GM18867 (cell line): Measurements from ENCODE around the gene MET.
"Not testable (repeated sequence)": the region's sequence is repeated elsewhere in the genome, so short reads cannot be mapped to it uniquely, and the experiment has no call there.

ENCODE experiments used
- ATAC-seq: cut with Tn5 transposase; IDR thresholded peaks from one replicate; pipeline ENCODE4 v1.9.1; 2021; ENCODE audit warnings: mild to moderate bottlenecking, moderate library complexity; ENCODE audit not compliant: unreplicated experiment

MET gene

DNA sequence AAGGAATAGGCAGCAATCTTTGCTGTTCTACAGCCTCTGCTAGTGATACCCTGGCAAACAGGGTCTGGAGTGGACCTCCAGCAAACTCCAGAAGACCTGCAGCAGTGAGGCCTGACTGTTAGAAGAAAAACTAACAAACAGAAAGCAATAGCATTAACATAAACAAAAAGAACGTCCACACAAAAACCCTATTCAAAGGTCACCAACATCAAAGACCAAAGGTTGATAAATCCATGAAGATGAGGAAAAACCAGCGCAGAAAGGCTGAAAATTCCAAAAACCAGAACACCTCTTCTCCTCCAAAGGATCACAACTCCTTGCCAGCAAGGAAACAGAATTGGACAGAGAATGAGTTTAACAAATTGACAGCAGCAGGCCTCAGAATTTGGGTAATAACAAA is 71.8 kb downstream of the MET start:
- not testable (repeated sequence) for ATAC-seq

DNA sequence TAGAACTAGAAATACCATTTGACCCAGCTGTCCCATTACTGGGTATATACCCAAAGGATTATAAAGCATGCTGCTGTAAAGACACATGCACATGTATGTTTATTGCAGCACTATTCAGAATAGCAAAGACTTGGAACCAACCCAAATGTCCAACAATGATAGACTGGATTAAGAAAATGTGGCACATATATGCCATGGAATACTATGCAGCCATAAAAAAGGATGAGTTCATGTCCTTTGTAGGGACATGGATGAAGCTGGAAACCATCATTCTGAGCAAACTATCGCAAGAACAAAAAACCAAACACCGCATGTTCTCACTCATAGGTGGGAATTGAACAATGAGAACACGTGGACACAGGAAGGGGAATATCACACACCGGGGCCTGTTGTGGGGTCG is 74.4 kb downstream of the MET start:
- ATAC-seq, result not testable (repeated sequence)

DNA sequence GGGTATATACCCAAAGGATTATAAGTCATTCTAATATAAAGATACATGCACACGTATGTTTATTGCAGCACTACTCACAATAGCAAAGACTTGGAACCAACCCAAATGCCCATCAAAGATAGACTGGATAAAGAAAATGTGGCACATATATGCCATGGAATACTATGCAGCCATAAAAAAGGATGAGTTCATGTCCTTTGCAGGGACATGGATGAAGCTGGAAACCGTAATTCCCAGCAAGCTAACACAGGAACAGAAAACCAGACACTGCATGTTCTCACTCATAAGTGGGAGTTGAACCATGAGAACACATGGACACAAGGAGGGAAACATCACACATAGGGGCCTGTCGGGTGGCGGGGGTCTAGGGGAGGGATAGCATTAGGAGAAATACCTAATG is 79.1 kb downstream of the MET start:
- ATAC-seq, result not testable (repeated sequence)

DNA sequence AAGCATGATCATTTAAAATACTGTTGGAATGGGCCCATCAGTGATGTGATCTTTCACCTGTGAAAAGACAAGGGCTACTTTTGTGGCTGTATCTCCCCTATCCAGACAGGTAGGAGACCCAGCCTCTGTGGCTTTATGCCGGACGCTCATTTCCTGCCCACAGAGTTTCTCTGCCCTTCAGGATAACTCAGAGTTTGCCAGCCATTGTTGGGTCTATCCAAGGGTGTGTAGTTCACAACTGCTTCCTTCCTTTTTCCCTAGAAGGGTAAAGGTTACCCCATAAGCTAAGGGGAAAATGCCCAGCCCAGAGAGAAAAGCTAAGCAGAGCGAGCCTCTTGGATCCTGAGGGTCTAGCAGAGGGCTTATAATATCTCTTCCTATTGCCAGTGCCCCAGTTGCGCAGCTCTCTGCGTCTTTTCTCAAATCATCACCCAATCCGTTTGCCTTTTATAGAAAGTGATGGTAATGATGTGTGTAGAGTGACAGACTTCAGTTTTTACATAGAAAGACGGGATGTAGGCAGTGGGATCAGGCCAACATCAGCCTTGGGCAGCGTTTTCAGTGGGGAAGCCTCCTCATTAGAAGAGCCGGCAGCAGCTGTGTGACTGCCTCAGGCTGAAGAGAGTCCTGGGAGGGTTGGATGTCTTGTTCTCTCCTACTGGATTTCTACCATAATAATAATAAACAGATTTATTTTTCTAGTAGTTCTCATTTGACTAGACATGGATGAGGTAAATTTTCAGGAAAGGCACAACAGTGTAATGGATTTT is 80.5 kb downstream of the MET start:
- no peak for ATAC-seq

DNA sequence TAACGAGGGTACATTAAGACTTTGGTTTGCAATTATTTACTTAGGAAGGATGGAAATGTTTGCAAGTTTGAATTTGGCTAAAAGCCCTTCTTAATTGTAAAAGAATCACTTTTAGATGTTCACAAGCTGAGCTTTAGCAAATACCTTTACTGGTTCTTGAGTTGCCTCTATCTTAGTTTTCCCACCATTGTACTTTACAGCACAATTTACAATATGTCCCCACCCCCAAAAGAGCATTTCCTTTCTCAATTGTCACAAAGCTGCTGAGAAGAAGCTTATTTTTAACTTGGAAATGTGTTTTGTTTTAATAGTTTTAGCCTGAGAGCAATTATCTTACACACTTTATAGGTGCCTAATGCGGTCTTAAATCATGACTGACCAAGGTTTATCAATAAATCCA is 81.1 kb downstream of the MET start:
- no peak for ATAC-seq

DNA sequence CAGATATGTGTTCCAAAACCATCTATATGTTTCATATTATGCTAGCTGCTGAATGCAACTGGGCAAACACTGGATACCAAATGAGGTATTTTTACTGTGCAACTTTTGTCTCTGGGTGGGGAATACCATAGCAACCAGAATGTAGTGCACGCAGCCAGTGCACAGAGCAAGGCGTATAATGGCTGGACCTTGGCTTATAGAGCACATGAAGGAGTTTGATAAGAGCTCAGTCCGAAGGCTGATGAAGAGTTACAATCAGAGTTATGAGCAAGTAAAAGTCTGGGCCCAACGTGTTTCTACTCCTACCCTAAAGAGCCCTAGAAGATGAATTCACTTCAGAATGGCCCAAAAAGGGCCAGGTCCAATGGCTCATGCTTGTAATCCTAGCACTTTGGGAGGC is 82.2 kb downstream of the MET start:
- ATAC-seq, result no peak

DNA sequence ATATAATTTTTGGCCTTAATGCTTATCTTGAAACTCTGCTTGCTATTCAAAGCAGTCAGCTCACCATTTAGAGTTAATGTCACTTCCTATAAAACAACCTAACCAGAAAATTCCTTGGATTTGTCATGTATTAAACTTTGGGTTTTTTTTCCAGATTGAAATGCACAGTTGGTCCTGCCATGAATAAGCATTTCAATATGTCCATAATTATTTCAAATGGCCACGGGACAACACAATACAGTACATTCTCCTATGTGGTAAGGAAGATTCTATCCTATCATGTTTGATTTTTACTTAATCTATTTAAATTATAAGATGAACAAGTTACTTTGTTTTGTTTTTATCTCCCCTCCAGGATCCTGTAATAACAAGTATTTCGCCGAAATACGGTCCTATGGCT is 85.3 kb downstream of the MET start:
- no peak for ATAC-seq

DNA sequence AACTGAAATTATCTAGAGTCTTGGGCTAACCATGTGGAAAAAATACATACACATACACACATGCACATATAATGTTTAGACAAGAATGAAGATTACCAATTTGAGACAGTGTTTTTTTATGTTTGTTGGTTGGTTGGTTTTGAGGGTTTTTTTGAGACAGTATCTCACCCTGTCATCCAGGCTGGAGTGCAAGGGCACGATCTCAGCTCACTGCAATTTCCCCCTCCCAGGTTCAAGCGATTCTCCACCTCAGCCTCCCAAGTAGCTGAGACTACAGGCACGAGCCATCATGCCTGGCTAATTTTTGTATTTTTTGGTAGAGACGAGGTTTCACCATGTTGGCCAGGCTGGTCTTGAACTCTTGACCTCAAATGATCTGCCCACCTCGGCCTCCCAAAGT is 87.6 kb downstream of the MET start:
- ATAC-seq, result not testable (repeated sequence)

DNA sequence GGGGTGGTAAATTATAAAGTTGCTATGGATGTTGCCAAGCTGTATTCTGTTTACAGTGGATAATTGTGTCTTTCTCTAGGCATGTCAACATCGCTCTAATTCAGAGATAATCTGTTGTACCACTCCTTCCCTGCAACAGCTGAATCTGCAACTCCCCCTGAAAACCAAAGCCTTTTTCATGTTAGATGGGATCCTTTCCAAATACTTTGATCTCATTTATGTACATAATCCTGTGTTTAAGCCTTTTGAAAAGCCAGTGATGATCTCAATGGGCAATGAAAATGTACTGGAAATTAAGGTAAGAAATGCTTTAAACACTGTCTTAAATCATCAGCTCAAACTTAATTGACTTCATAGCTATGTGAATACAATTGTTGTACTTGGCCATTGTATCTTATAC is 91.0 kb downstream of the MET start:
- no peak for ATAC-seq

DNA sequence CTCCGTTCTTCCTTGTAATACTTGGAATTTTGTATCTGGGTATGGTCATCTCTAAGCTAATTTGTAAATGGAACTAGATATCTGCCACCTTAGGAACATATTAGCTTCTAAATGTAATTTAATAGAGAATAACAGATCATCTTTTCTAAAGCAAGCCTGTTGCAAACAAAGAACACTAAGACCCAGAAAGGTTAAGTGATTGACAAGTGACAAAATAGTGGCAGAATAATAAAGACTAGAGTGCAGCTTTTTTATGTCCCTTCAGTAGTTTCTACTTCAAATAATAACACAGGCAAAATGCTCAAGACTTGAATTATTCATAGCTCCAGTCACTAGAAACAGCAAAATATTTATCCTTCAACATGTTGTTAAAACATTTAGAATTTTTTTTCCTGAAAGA is 91.7 kb downstream of the MET start:
- no peak for ATAC-seq

DNA sequence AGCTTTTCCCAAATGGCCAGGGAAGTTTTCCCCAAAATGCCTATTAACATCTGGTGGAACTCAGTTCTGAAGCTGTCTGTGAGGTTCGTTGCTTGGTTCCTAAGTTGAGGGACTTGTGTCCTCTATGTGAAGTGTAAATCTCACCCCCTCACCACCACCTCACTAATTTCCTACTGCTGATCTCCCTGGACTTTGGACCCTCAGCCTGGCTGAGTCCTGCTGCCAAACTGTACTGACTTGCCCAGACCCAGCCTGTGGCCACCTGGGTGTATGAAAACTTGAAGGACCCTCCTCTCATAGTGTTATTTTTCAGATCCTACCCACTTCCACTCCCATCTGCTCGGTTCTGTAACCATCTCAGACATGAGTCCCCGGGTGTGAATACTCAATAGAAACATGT is 94.9 kb downstream of the MET start:
- no peak for ATAC-seq

DNA sequence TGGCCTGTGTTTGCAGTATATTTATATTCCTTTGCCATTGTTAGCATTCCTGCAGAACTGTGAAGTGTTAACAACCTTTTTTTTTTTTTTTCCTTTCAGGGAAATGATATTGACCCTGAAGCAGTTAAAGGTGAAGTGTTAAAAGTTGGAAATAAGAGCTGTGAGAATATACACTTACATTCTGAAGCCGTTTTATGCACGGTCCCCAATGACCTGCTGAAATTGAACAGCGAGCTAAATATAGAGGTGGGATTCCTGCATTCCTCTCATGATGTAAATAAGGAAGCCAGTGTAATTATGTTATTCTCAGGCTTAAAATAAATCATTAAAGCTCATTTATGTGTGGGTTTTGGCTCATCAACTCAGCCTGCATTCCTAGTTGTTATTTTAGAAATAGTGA is 97.5 kb downstream of the MET start:
- no peak for ATAC-seq

DNA sequence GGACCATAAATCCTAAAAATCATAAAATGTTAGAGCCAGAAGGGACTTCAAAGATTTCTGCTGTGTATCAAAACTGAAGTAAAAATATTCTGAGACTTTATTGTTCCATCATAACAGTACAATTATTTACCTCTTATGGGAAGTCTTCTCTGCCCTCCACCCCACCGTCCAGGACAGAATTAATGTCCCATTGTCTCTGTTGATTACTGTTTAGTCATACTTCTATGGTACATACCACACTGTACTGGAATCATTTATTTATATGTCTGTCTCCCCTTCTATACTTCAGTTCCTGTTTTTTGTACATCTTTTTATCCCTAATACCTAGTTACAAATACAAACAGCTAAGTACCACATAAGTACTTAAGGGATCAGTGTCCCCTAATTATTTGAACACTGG is 98.9 kb downstream of the MET start:
- no peak for ATAC-seq

DNA sequence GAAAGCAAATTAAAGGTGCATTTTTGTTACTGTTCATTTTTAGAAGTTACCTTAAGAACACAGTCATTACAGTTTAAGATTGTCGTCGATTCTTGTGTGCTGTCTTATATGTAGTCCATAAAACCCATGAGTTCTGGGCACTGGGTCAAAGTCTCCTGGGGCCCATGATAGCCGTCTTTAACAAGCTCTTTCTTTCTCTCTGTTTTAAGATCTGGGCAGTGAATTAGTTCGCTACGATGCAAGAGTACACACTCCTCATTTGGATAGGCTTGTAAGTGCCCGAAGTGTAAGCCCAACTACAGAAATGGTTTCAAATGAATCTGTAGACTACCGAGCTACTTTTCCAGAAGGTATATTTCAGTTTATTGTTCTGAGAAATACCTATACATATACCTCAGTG is 99.6 kb downstream of the MET start:
- ATAC-seq, result no peak

DNA sequence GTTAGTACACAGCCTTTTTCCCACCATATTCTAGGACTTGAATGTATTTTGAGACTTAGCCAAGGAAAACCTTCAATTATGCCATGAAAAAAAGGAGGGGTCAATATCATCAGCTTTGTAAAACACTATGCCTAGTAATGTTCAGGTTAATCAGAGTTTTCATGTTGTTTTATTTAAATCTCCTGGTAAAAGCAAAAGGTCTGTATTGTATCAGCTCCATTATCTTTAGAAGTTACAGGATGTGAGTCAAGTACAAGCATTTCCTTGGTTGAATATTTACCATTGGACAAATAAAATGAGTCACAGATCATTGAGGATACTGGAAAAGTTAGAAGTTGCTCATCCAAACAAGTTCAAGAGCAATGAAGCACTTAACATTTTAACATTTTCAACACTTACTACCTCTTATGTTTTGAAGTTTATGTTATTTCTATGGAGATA is 100.4 kb downstream of the MET start:
- ATAC-seq, result no peak

DNA sequence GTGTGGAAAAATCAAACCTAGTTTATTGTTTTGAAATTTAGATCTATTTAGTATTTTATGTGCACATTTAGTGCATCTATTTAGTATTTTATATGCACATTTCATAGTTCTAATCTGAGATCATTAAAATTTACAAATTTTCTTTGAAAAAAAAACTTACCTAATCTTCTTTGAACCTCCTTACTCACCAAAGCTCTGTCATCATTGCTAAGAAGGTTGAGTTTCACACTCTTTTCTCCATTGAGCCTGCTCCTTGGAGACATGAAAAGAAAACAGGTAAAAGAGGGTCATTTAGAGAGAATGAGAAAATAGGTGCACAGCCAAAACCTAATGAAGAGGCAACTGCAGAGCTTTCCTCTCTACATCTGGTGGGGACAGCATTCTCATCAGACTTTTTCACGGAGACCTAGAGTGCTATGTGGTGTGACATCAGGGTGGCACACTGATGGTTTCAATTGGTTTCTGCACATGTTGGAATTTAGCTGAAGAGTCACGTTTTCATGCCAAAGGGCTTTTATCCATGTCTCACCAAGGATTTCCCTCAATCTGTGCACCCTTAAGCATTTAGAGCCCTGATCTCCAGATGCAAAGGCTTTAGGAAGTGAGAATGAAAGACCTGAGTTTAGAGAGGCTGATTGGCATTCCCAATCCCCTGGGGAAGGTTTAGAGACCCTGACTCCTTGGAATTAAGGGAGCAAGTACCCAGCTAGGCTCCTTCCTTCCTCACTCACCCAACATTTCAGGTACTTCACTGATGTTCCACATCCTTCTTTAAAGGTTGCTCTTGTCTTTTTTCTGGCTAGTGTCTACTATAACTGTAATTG is 101.1 kb downstream of the MET start:
- ATAC-seq, result no peak

DNA sequence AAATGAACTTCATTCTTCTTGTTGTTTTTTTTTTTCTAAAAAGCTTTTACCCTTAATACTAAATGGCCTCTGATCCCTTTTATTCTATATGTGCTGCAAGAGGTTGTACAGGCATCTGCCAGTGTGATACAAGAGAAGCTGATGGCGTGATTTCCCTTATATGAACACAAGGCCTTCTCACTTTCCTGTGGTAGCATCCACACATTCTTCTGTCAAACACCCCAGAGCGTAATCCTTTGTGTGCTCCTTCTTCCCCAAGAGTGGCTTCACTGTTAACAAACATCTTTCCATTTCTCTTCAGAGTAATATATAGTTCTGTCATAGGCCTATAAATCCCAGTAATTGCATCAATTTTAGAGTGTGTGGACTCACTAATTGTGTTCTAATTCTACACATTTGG is 104.0 kb downstream of the MET start:
- ATAC-seq, result no peak

DNA sequence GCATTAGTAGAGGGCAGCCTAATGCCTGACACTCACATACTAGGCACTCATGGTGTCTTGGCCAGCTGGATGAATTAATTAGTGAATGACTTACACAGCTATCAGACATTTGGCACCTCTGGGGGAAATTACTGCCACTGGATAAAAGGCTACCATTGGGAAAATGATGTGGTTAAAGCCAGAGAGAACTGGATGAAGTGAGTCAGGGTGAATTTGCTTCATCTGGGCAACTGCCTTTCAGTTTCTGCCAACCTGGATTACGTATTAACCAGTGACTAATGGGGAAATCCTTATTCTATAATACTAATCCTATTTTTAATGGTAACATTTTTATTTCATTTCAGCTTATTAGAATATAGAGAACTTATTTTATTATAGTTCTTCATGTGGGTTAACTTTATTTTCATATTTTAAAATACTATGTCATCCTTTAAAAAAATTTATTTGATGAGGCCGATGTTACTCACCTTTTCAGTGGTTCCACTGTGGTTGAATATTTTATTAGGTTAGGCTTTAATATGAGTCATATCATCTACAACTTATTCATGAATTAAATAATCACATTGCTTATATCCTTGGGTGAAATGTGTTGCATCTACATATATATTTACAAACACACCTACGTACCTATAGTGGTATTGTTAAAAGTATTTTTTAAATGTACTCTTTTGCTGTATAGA is 104.8 kb downstream of the MET start:
- peak; percentile 60 for ATAC-seq

DNA sequence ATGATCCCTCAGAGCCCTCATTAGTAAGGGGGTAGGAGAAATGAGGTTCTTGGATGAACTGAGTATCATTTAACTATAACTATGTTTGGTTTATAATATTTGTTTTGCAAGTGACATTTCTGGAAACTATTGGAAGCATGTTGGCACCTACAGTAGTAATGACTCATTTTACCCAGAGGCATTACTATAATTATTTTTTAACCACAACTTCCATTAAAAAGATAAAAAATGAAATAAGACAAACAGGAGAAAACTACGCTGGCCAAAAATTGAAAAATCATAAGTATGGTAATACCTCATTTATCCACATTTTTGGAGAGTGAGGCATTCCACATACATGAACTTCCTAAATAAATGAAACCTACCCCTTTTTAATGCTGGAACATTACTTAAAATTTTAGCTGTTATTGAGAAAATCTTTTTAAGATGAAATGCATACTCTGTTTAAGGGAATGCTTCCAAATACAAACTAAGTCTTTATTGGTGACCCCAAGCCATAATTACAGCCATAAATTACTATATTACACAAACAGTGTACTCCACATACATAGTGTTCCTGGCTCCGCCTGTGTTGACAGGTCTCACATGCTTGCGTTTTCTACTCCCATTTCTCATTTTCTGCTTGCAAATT is 105.8 kb downstream of the MET start:
- no peak for ATAC-seq

DNA sequence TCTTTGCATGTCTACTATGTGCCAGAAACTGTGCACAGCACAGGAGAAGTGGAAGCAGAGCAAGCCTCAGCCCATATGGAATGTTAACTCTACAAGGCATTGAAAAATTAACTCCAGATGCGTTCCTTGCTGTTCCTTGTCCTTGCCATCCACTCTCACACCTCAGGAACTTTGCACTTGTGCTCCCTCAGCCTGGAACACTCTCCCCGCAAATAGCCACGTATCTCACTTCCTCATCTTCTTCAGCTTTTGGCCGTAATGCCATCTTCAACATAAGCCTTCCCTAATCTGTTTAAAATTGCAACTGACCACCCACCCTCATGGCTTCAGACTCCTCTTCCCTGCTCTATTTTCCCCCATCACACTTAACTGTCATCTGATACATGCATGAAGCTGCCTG is 107.2 kb downstream of the MET start:
- ATAC-seq, result no peak

DNA sequence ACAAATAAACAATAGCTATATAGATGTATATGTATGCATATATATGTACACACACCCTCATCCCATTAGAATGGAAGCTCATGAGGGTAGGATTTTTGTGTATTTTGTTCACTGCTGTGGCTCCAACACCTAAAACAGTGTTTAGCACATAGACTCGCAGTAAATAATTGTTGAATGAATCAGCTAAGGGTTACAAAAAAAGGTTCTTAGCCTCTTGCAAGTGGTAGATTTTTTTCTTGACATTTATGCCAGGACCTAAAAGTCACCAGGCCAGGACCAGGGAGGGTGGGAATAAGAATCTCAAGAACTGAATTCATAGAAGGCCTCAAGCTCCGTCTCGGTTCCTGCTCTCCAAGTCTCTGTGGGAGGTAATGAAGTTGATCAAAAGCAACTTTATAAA is 107.9 kb downstream of the MET start:
- ATAC-seq, result no peak
